IMR-90 (cell line): Measurements from ENCODE around the gene LGALS14. TPM values are rescaled to one million over a fixed set of nuclear protein-coding genes. Genes with fewer than 3 reads are reported as not detected.
A peak's percentile ranks its signal among the peaks of the same experiment; 100 is the strongest.

ENCODE experiments used
- ATAC-seq: fragments of 200-7000 bp; cut with Tn5 transposase; 2 replicates; pipeline ENCODE4 v1.9.1; 2020; ENCODE audit warnings: low read depth, mild to moderate bottlenecking, moderate library complexity
- BruUV-seq: library from RNA; stranded (reverse); fragments of 400-500 nt; replicated peaks from 2 replicates; lab custom pipeline; 2021; lab: Mats Ljungman, UMichigan
- CTCF ChIA-PET: fragments of 300-600 bp; formaldehyde crosslinking; extraction: SDS; loops from one replicate; lab custom pipeline; 2021; ENCODE audit warnings: antibody characterized with exemption; lab: Yijun Ruan, JAX
- POLR2A ChIA-PET: fragments of 300-600 bp; sonication (Branson Sonifier 250); formaldehyde crosslinking; loops from one replicate; lab custom pipeline; 2022; ENCODE audit warnings: antibody characterized with exemption; ENCODE audit not compliant: unreplicated experiment; lab: Charles Lee
- DNase-seq: peaks from one replicate; pipeline ENCODE4 v3.0.0; 2013
- H2AFZ ChIP-seq: replicated peaks from 2 replicates; pipeline ENCODE3; 2013; ENCODE audit warnings: low read length, mild to moderate bottlenecking; ENCODE audit not compliant: poor library complexity
- H2AK5ac ChIP-seq: 2 replicates; pipeline ENCODE4 v1.6.1; 2013; ENCODE audit warnings: low read depth, low read length, inconsistent platforms
- H2AK9ac ChIP-seq: replicated peaks from 2 replicates; pipeline ENCODE3; 2013; ENCODE audit warnings: mild to moderate bottlenecking, low read depth, low read length, moderate library complexity; ENCODE audit not compliant: poor library complexity
- H2BK120ac ChIP-seq: 2 replicates; pipeline ENCODE4 v1.6.1; 2013; ENCODE audit warnings: low read depth, low read length, inconsistent platforms
- H2BK15ac ChIP-seq: 3 replicates; pipeline ENCODE4 v1.6.1; 2013; ENCODE audit warnings: low read depth, low read length, inconsistent platforms
- H2BK20ac ChIP-seq: 2 replicates; pipeline ENCODE4 v1.6.1; 2013; ENCODE audit warnings: low read depth, mild to moderate bottlenecking, inconsistent platforms, low read length, moderate library complexity
- H2BK5ac ChIP-seq: 2 replicates; pipeline ENCODE4 v1.6.1; 2013; ENCODE audit warnings: mild to moderate bottlenecking, low read depth, low read length, inconsistent platforms; ENCODE audit not compliant: poor library complexity, severe bottlenecking
- H3K14ac ChIP-seq: replicated peaks from 2 replicates; pipeline ENCODE4 v1.6.1; 2013; ENCODE audit warnings: low read depth, low read length, inconsistent platforms
- H3K18ac ChIP-seq: 2 replicates; pipeline ENCODE4 v1.6.1; 2013; ENCODE audit warnings: low read depth, low read length, control low read depth
- H3K23ac ChIP-seq: 2 replicates; pipeline ENCODE4 v1.6.1; 2013; ENCODE audit warnings: low read depth, low read length, inconsistent platforms
- H3K27ac ChIP-seq: 2 replicates; pipeline ENCODE4 v1.5.1; 2013; ENCODE audit warnings: mild to moderate bottlenecking, control low read depth, low read length; ENCODE audit not compliant: insufficient read depth
- H3K27me3 ChIP-seq: 2 replicates; pipeline ENCODE4 v1.6.1; 2013; ENCODE audit warnings: low read length; ENCODE audit not compliant: control insufficient read depth, insufficient read depth
- H3K36me3 ChIP-seq: 2 replicates; pipeline ENCODE4 v1.6.1; 2013; ENCODE audit warnings: low read length, mixed read lengths; ENCODE audit not compliant: control insufficient read depth, insufficient read depth
- H3K4ac ChIP-seq: 2 replicates; pipeline ENCODE4 v1.6.1; 2013; ENCODE audit warnings: low read depth, low read length, inconsistent platforms
- H3K4me1 ChIP-seq: 2 replicates; pipeline ENCODE4 v1.6.1; 2013; ENCODE audit warnings: low read length, mixed read lengths; ENCODE audit not compliant: control insufficient read depth, insufficient read depth
- H3K4me2 ChIP-seq: 2 replicates; pipeline ENCODE4 v1.6.1; 2013; ENCODE audit warnings: low read depth, mild to moderate bottlenecking, control low read depth, low read length, moderate library complexity
- H3K4me3 ChIP-seq: 2 replicates; pipeline ENCODE4 v1.5.1; 2013; ENCODE audit warnings: low read depth, mild to moderate bottlenecking, control low read depth, low read length, moderate library complexity; ENCODE audit not compliant: insufficient read depth
- H3K56ac ChIP-seq: 2 replicates; pipeline ENCODE4 v1.6.1; 2013; ENCODE audit warnings: low read length, inconsistent platforms; ENCODE audit not compliant: insufficient read depth; ENCODE audit errors: extremely low read depth
- H3K79me1 ChIP-seq, 2 experiments: 2 replicates each; pipeline ENCODE4 v1.6.1; 2013; ENCODE audit warnings: low read length in 2 of 2, inconsistent platforms in 1 of 2, low read depth in 1 of 2
- H3K9ac ChIP-seq: 2 replicates; pipeline ENCODE4 v1.6.1; 2013; ENCODE audit warnings: low read depth, low read length, control low read depth
- H3K9me1 ChIP-seq: 2 replicates; pipeline ENCODE4 v1.6.1; 2013; ENCODE audit warnings: low read length, inconsistent platforms; ENCODE audit not compliant: insufficient read depth
- H3K9me3 ChIP-seq: 2 replicates; pipeline ENCODE4 v1.6.1; 2013; ENCODE audit warnings: low read length; ENCODE audit not compliant: control insufficient read depth, insufficient read depth
- H4K20me1 ChIP-seq: 2 replicates; pipeline ENCODE4 v1.6.1; 2013; ENCODE audit warnings: low read length, inconsistent platforms; ENCODE audit not compliant: insufficient read depth
- H4K5ac ChIP-seq: 2 replicates; pipeline ENCODE4 v1.6.1; 2013; ENCODE audit warnings: mild to moderate bottlenecking, low read depth, low read length, control low read depth
- H4K8ac ChIP-seq, 2 experiments: 2 replicates each; pipeline ENCODE4 v1.6.1; 2013; ENCODE audit warnings: low read depth in 2 of 2, low read length in 2 of 2, control low read depth in 1 of 2, inconsistent platforms in 1 of 2
- H4K91ac ChIP-seq: 2 replicates; pipeline ENCODE4 v1.6.1; 2013; ENCODE audit warnings: low read depth, low read length, inconsistent platforms; ENCODE audit not compliant: insufficient read depth
- CEBPB ChIP-seq: IDR thresholded peaks from 2 replicates; pipeline ENCODE4 v1.6.1; 2012; ENCODE audit warnings: low read depth, low read length, improper control_type of control experiment
- CTCF ChIP-seq: conservative IDR thresholded peaks from 2 replicates; pipeline ENCODE4 v1.5.1; 2012; ENCODE audit warnings: mild to moderate bottlenecking, low read depth, low read length, improper control_type of control experiment
- POLR2A ChIP-seq: IDR thresholded peaks from 2 replicates; pipeline ENCODE4 v1.6.1; 2012; ENCODE audit warnings: mild to moderate bottlenecking, low read depth, low read length
- RAD21 ChIP-seq: IDR thresholded peaks from 2 replicates; pipeline ENCODE4 v1.6.1; 2012; ENCODE audit warnings: low read length, improper control_type of control experiment
- WGBS, 2 experiments: methylation state at CpG; one replicate each; pipeline versions ENCODE4 v1.1.5 to v1.1.7; 2013; ENCODE audit warnings: missing lambda C conversion rate in 2 of 2; ENCODE audit not compliant: insufficient read length in 1 of 2; ENCODE audit errors: extremely low coverage in 2 of 2; 5-methylcytosine and 5-hydroxymethylcytosine counted together
- dilution Hi-C: fragments of 300-500 bp; cut with HindIII; formaldehyde crosslinking; loops from one replicate; pipeline ENCODE4 v1.14.3; 2018; ENCODE audit warnings: low sequenced_read_pairs; ENCODE audit not compliant: unreplicated experiment
- in situ Hi-C: fragments of 300-500 bp; cut with MboI; formaldehyde crosslinking; loops from 3 replicates; pipeline ENCODE4 v1.14.3; 2019; ENCODE audit warnings: low sequenced_read_pairs, inconsistent platforms, mixed read lengths
- intact Hi-C: fragments of 100-400 bp; cut with micrococcal nuclease; formaldehyde crosslinking; loops from 2 replicates; pipeline ENCODE4 v1.10.0; 2022
- polyA plus RNA-seq, 3 experiments: library from polyadenylated mRNA; depleted of rRNA; stranded (reverse); fragments of >200 nt; gene quantifications; 2 replicates each; pipeline ENCODE4 v1.2.3, GENCODE V29; 2012; ENCODE audit warnings: low replicate concordance in 1 of 3
- total RNA-seq: library from RNA; depleted of rRNA; stranded (reverse); fragments of >200 nt; gene quantifications from 2 replicates; pipeline ENCODE4 v1.2.3, GENCODE V29; 2012

LGALS14 gene
- total and polyA plus RNA-seq, 2 of the 4 experiments (the other 2 are of a cell fraction), result not detected

- H4K8ac ChIP-seq, result no peak overlapping the region
- no peaks in the 10 kb centered on the region for H3K9me1 ChIP-seq
- ChIA-PET CTCF (no interaction called here), POLR2A (no interaction called here)
- H3K4me2 ChIP-seq, result no peak overlapping the region
- no peak overlapping the region for H3K4me3 ChIP-seq
- dilution Hi-C loops (no loop called here), intact Hi-C loops (no loop called here), in situ Hi-C loops (loop anchor here (10.0 kb wide), 1 partner anchor 123 kb away; no protein-coding TSS in a partner anchor)
- H2AK5ac ChIP-seq, result no peak overlapping the region
- H3K9me3 ChIP-seq, result no peaks in the 10 kb centered on the region
- no peak overlapping the region for H2BK15ac ChIP-seq
- no peak overlapping the region for H2BK20ac ChIP-seq
- no TSS peak for BruUV-seq
- H2AK9ac ChIP-seq, result no peak overlapping the region
- H3K27me3 ChIP-seq, result no peaks in the 10 kb centered on the region
- no peak overlapping the region for H2BK120ac ChIP-seq
- no peak overlapping the region for H4K5ac ChIP-seq
- no peaks in the 10 kb centered on the region for H3K79me1 ChIP-seq
- H2BK5ac ChIP-seq, result no peak overlapping the region
- H3K27ac ChIP-seq, result no peak overlapping the region
- no peak overlapping the region for H3K14ac ChIP-seq
- H2AFZ ChIP-seq, result peak overlapping the region; percentile 43
- no peaks in the 10 kb centered on the region for H4K20me1 ChIP-seq
- TF ChIP-seq CTCF (no peak), RAD21 (no peak), POLR2A (no peak), CEBPB (no peak)
- no peak overlapping the region for H3K23ac ChIP-seq
- no peak overlapping the region for H3K4ac ChIP-seq
- 60% methylated on average over 3 of the region's 10 CpGs; no CpG with 5 or more reads in 1 of the 2 experiments for WGBS, 2 experiments
- ATAC-seq (peak; percentile 46), DNase-seq (peak; percentile 39)
- H3K4me1 ChIP-seq, result no peaks in the 10 kb centered on the region
- no peak overlapping the region for H3K56ac ChIP-seq
- no peak overlapping the region for H3K9ac ChIP-seq
- H4K91ac ChIP-seq, result no peak overlapping the region
- H3K18ac ChIP-seq, result no peak overlapping the region
- no peaks in the 10 kb centered on the region for H3K36me3 ChIP-seq
These were observed 26.1 kb upstream of the LGALS14 start for GRCh38 chr19:39677961-39678889.
